IPS-20b (cell line): Measurements from ENCODE around the gene CSNK2A2.

Experiments
- H3K27ac ChIP-seq: one replicate; pipeline ENCODE4 v1.5.1; 2013; ENCODE audit warnings: low read length
- H3K27me3 ChIP-seq: 2 replicates; pipeline ENCODE4 v1.6.1; 2013; ENCODE audit warnings: mild to moderate bottlenecking, low read length, inconsistent platforms; ENCODE audit not compliant: insufficient read depth
- H3K36me3 ChIP-seq: 2 replicates; pipeline ENCODE4 v1.6.1; 2013; ENCODE audit warnings: low read depth, mild to moderate bottlenecking, inconsistent platforms, low read length, moderate library complexity; ENCODE audit not compliant: insufficient read depth
- H3K4me1 ChIP-seq: 2 replicates; pipeline ENCODE4 v1.6.1; 2013; ENCODE audit warnings: mild to moderate bottlenecking, control low read depth, inconsistent platforms, low read length, moderate library complexity; ENCODE audit not compliant: insufficient read depth
- H3K4me3 ChIP-seq: 2 replicates; pipeline ENCODE4 v1.5.1; 2013; ENCODE audit warnings: mild to moderate bottlenecking, low read length, inconsistent platforms
- H3K9ac ChIP-seq: 2 replicates; pipeline ENCODE4 v1.6.1; 2013; ENCODE audit warnings: low read depth, mild to moderate bottlenecking, inconsistent platforms, low read length, moderate library complexity
- H3K9me3 ChIP-seq: 2 replicates; pipeline ENCODE4 v1.6.1; 2013; ENCODE audit warnings: mild to moderate bottlenecking, low read depth, low read length, inconsistent platforms; ENCODE audit not compliant: insufficient read depth

The CSNK2A2 gene

DNA sequence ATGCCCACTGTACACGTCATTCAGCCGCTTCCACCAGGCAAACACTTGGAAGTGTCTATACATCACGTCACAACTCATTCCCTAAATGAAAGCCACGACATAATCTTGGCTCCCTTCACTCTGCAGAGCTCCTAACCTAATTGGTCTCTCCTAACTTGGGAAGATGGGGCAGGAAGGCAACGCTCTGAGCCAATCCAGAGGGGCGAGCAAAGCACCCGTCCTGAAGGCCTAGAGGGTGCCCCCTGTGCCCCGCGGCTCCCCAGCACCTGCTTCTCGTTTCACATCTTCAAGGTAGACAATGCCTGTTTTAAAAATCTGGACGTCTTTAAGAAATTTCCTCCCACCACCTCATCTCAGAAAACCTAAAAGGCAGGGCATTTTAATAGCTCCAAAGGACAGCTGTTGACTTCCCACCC, 1.0 kb downstream of the CSNK2A2 start:
- no peak overlapping the region for H3K27ac ChIP-seq
- H3K9ac ChIP-seq = peak overlapping the region; percentile 91
- peaks cover 47% of the 10 kb centered on the region for H3K36me3 ChIP-seq
- H3K9me3 ChIP-seq = no peaks in the 10 kb centered on the region
- no peaks in the 10 kb centered on the region for H3K4me1 ChIP-seq
- peaks cover 10% of the 10 kb centered on the region; the same call in 1 of the 2 replicates for H3K27me3 ChIP-seq
- H3K4me3 ChIP-seq = peak overlapping the region; percentile 93

- H3K36me3 ChIP-seq = peaks cover 59% of the 10 kb centered on the region
- H3K27ac ChIP-seq = no peak overlapping the region
- no peak overlapping the region for H3K9ac ChIP-seq
Observed at GRCh38 chr16:58195771-58196170, 2.1 kb downstream of the CSNK2A2 start.

DNA sequence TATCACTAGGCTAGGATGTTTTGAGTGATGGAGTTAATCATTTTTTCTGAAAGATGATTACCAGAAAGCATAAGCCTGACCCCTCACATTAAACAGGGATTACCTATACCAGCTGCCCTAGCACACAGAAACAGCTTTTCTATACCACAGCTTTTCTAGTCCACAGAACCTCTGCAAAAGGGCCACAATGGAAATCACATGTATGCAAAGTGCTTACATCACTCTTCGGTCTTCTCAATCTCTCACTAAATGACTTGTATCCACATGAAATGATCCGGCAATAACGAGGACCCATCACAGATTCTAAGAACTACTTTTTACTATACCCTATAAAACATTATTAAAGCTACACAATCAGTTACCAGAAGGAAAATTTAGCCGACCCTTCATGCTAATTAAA, 2.6 kb downstream of the CSNK2A2 start:
- Histone ChIP-seq H3K27me3 (peaks cover 10% of the 10 kb centered on the region; the same call in 1 of the 2 replicates), H3K9ac (no peak overlapping the region), H3K4me1 (no peaks in the 10 kb centered on the region), H3K4me3 (no peak overlapping the region), H3K9me3 (no peaks in the 10 kb centered on the region), H3K27ac (no peak overlapping the region), H3K36me3 (peaks cover 63% of the 10 kb centered on the region)

More at GRCh38 chr16:58195771-58196170, 2.1 kb downstream of the CSNK2A2 start:
- Histone ChIP-seq H3K9me3 (no peaks in the 10 kb centered on the region), H3K4me3 (no peak overlapping the region), H3K4me1 (no peaks in the 10 kb centered on the region), H3K27me3 (peaks cover 10% of the 10 kb centered on the region; the same call in 1 of the 2 replicates)

DNA sequence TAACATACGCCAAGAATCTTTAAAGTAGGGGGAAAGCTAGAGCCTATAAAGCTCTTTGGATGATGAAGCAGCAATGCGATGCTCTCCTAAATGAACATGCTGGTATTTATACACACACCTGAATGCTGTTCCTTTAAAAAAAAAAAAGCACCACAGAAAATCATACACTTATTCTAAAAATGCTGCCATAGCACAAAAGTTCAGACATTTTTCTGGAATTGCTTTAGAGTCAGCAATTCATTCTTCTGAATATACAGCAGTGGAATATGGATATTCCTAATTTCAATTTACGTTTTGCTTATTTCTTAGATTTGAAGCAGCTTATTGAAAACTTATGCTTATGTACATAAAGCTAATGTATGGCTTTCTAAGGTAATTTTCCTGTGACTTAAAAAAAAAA, 3.1 kb downstream of the CSNK2A2 start:
- H3K9ac ChIP-seq = no peak overlapping the region
- H3K27ac ChIP-seq = no peak overlapping the region
- H3K4me3 ChIP-seq = no peak overlapping the region
- peaks cover 10% of the 10 kb centered on the region; the same call in 1 of the 2 replicates for H3K27me3 ChIP-seq
- H3K4me1 ChIP-seq = no peaks in the 10 kb centered on the region
- peaks cover 68% of the 10 kb centered on the region for H3K36me3 ChIP-seq
- no peaks in the 10 kb centered on the region for H3K9me3 ChIP-seq

DNA sequence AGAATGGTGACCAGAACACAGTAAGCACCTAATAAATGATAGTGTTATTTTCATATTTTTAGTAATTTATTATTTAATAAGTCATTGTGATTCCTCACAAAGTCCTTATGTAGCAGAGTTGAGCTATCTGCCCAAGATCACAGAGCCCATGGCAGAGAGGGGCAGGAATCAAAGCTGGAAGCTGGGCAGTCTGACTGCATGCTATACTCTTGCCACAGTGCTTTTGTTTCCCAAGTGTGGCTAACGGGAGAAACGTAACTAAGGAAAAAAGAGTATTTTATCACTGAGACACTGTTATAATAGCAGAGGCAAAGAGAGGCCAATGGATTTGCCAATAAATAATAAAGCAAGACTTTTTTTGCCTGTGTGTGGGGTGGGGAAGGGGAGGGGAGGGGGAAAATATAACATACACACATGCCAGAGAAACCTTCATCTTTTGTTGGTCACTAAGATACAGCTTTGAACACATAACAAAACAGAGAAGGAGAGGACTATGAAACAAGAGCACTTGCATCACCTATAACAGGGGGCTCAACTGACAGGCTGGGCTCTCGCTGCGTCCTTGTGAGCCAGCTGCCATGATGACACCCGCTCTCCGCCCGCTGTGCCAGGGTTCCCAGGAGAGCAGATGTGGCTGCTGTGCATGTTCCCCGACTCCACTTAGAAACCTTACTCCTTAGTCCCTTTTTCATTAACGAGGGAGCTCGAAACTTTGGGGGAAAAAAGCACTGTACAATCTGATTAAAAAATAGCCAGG, 10.1 kb downstream of the CSNK2A2 start:
- Histone ChIP-seq H3K27me3 (no peaks in the 10 kb centered on the region), H3K9me3 (no peaks in the 10 kb centered on the region), H3K27ac (no peak overlapping the region), H3K36me3 (peaks cover 96% of the 10 kb centered on the region), H3K9ac (no peak overlapping the region), H3K4me3 (no peak overlapping the region), H3K4me1 (no peaks in the 10 kb centered on the region)

DNA sequence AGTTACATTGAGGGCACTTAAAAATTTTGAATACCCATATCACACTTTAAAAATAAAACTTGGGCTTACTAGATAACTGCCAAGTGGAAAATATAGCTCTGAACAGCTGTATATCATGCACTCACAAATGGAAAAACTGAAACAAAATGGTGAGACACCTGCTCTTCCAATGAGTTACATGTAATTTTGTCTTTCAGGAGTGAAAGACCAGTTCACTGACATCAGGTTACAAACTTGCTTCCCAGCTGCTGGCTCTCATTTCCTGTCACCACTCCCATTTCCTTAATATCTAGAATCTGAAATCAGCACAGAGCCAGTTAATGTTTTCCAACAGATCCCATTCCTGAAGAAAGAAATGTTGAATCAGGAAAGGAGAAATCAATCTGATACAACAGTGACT, 10.8 kb downstream of the CSNK2A2 start:
- H3K9ac ChIP-seq = no peak overlapping the region
- no peaks in the 10 kb centered on the region for H3K9me3 ChIP-seq
- no peak overlapping the region for H3K27ac ChIP-seq
- peaks cover 94% of the 10 kb centered on the region for H3K36me3 ChIP-seq
- no peak overlapping the region for H3K4me3 ChIP-seq
- H3K4me1 ChIP-seq = no peaks in the 10 kb centered on the region
- no peaks in the 10 kb centered on the region for H3K27me3 ChIP-seq

DNA sequence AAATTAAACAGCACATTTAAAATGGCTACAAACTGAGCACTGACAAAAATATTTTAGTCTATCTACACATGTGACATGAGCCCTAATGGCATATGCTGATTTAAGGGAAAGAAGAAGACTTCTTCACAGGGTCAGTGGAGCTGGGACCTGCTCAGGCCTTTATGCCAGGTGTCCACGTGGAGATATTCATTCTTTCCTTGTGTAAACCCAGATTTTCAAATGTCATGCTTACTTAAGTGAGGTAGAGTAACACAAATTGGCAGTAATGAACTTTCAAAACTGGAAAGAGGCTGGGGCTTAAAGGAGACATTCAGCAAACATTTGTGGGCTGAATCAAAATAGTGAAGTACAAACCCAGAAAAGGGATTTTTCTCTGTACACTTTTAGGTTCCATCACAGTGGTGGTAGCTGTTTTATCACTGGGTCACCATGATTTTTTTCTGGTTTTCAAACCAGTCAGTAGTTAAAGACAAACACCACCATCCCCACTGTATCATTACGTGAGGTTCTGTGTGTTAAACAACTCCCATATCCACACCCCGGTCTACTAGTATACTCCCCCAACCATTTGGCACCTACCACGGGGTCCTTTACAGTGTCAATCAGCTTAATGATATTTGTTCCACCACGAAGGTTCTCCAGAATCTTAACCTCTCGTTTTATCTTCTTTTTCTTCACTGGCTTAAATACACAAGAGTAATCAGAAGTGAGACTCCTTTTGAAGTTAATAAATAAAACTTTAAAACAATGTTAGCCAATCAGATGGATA, 11.5 kb downstream of the CSNK2A2 start:
- no peaks in the 10 kb centered on the region for H3K9me3 ChIP-seq
- H3K9ac ChIP-seq = no peak overlapping the region
- peaks cover 94% of the 10 kb centered on the region for H3K36me3 ChIP-seq
- no peak overlapping the region for H3K4me3 ChIP-seq
- no peaks in the 10 kb centered on the region for H3K27me3 ChIP-seq
- no peak overlapping the region for H3K27ac ChIP-seq
- no peaks in the 10 kb centered on the region for H3K4me1 ChIP-seq

- Histone ChIP-seq H3K27me3 (no peaks in the 10 kb centered on the region), H3K27ac (no peak overlapping the region), H3K4me1 (no peaks in the 10 kb centered on the region), H3K4me3 (no peak overlapping the region), H3K9ac (no peak overlapping the region), H3K36me3 (peaks cover 88% of the 10 kb centered on the region), H3K9me3 (no peaks in the 10 kb centered on the region)
Observed at GRCh38 chr16:58177353-58177710, 20.6 kb downstream of the CSNK2A2 start.

DNA sequence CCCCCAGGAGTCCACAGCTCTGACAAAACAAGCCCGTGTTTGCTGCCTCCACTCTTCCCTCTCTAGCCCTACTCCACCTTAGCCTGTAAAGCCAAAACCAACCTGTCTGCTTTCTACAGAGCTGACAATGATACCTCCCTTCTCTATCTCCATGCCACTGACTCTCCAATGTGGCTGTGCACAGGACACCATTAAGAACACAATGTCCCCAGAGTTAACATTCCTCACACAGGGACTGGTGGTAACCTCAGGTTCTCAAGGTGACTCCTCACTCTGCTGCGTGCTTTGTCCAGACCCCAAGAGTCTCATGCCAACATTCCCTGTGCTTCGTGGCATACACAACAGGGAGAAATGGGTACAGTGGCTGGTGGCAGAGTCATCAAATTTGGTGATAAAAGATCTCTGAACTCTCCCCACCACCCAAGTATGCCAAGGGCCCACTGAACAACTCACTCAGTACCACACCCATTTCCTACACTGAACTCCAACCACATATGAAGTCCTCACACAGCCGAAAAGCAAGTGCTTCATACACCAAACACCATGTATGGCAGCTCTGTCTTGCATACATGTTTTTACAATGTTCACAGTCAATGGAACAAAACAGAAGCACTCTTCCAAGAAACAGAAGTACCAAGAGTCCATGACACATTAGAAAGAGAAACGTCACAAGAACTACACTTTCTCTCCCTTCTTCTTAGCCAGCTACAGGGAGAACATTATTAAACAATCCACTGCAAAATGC, 21.1 kb downstream of the CSNK2A2 start:
- no peak overlapping the region for H3K27ac ChIP-seq
- H3K4me1 ChIP-seq = no peaks in the 10 kb centered on the region
- H3K9me3 ChIP-seq = no peaks in the 10 kb centered on the region
- no peak overlapping the region for H3K9ac ChIP-seq
- peaks cover 88% of the 10 kb centered on the region for H3K36me3 ChIP-seq
- no peaks in the 10 kb centered on the region for H3K27me3 ChIP-seq
- no peak overlapping the region for H3K4me3 ChIP-seq

DNA sequence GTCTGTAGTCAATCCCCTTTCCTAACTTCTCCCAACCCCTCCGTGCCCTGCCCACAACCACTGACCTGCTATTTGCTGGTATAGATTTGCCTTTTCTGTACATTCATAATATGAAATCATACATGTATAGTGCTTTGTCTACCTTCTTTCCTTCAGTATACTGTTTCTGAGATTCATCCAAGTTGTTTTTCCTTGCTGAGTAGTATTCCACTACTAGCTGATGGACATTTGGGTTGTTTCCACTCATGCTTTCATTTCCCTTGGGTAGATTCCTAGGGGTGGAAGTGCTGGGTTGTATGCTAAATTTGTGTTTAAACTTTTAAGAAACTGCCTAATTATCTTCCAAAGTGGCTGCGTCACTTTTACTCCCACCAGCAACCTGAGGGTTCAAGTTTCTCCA, 27.7 kb downstream of the CSNK2A2 start:
- Histone ChIP-seq H3K27me3 (no peaks in the 10 kb centered on the region), H3K4me1 (no peaks in the 10 kb centered on the region), H3K9me3 (no peaks in the 10 kb centered on the region), H3K4me3 (no peak overlapping the region), H3K9ac (no peak overlapping the region), H3K36me3 (peaks cover 92% of the 10 kb centered on the region), H3K27ac (no peak overlapping the region)

DNA sequence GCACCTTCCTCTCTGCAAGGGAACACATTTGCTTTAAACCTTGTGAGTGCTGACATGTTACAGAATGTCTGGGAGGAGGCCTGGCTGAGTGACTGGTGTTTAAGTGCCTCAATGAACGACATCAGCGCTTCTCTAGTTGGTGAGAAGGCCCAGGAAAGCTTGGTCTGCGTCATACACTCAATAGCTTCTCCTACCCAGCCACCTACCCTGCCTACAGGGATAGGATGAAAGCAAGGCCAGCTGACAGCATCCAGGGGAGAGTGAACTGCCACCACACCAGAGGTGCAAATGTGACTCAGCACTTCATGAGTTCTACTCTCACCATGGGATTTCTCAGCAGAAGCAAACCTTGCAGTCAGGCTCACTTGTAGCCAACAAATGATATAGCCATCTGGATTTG, 37.1 kb downstream of the CSNK2A2 start:
- Histone ChIP-seq H3K9ac (no peak overlapping the region), H3K4me1 (no peaks in the 10 kb centered on the region), H3K9me3 (no peaks in the 10 kb centered on the region), H3K4me3 (no peak overlapping the region), H3K27me3 (no peaks in the 10 kb centered on the region), H3K27ac (no peak overlapping the region), H3K36me3 (peaks cover 66% of the 10 kb centered on the region)
